ENCODE measurements around the gene CPNE7. TPM values are rescaled to one million over a fixed set of nuclear protein-coding genes. Genes with fewer than 3 reads are reported as not detected.
A peak's percentile ranks its signal among the peaks of the same experiment; 100 is the strongest.

CPNE7 gene
- total and polyA plus RNA-seq, 2 of the 8 experiments (the other 6 are each of a cell fraction or from before 2014, with no cell fraction given) = 10.0 to 23.7 TPM

DNA sequence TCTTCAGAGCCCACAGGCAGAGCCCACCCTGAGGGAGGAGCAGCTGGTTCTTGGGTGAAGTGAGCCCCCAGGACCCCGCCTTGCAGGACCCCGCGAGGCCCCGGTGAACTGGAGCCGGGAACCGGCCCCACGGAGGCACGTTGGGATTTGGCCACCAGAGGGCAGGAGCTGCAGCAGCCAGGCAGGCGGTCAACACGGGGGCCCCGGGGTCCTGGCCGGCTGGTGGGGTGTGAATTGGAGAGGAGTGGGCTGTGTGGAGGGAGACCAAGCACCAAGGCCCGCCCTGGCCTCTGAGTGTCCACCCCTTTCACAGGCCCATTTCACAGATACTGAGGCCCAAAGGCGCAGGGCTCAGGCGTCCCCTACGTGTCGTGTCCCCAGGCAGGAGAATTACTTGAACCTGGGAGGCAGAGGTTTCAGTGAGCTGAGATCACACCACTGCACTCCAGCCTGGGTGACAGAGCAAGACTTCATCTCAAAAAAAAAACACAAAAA lies 40.1 kb downstream of the CPNE7 start:
- FAIRE-seq (no peak), DNase-seq (ENCODE audit: low read depth in 1 of 2, low spot score in 2 of 2) (peak in 1 of 2 experiments; percentile 92)
- no peak overlapping the region for H3K56ac ChIP-seq (replicated peaks; ENCODE audit: insufficient read length, low read depth, low read length)
- H3K9me3 ChIP-seq (ENCODE audit: insufficient read depth in 2 of 2, low read depth in 1 of 2, low read length in 1 of 2) = no peaks in the 10 kb centered on the region
- H2BK15ac ChIP-seq (ENCODE audit: low read length) = peak overlapping the region; percentile 97; the same call in 1 of the 2 replicates
- ChIA-PET CTCF (ENCODE audit: partially characterized antibody) (interaction anchor here (1.0 to 5.1 kb wide), 22 partner anchors 8 to 474 kb away, joined by 3 to 56 read pairs (median 6); partner anchors contain the start of gene SPATA2L), POLR2A (ENCODE audit: partially characterized antibody) (interaction anchor here (0.6 to 3.5 kb wide), 9 partner anchors 13 to 85 kb away, joined by 3 to 21 read pairs (median 4); partner anchors contain the start of gene SPATA2L)
- no peaks in the 10 kb centered on the region; a peak in 2 of 7 replicates for H3K27me3 ChIP-seq (replicated peaks in 1 of 4; ENCODE audit: control insufficient read depth in 3 of 4, extremely low read depth in 1 of 4, insufficient read depth in 3 of 4, low read length in 3 of 4)
- H2BK20ac ChIP-seq (ENCODE audit: low read length) = no peak overlapping the region
- H3K4ac ChIP-seq (replicated peaks; ENCODE audit: insufficient read length, low read depth, low read length) = no peak overlapping the region
- H3K79me2 ChIP-seq (ENCODE audit: control insufficient read depth in 1 of 2, insufficient read depth in 2 of 2, low read length in 2 of 2) = no peaks in the 10 kb centered on the region
- 55% methylated on average over 17 of the region's 17 CpGs; no CpG with 5 or more reads in 1 of the 2 experiments for WGBS, 2 experiments (ENCODE audit: extremely low coverage in 1 of 2, insufficient coverage in 1 of 2, insufficient read length in 1 of 2, insufficient replicate concordance in 2 of 2, low coverage in 1 of 2, low lambda C conversion rate in 2 of 2, missing lambda C conversion rate in 1 of 2)
- H3K23ac ChIP-seq (ENCODE audit: insufficient read length) = no peak overlapping the region
- H3K79me1 ChIP-seq (ENCODE audit: low read depth, low read length) = no peaks in the 10 kb centered on the region; the same call in 1 of the 2 replicates
- H2BK12ac ChIP-seq (ENCODE audit: low read depth, low read length) = 0 out of 2 replicates have a peak overlapping the region, but pooled peaks have one; percentile 60
- H3K36me3 ChIP-seq (ENCODE audit: control insufficient read depth in 2 of 4, insufficient read depth in 4 of 4, low read length in 3 of 4) = no peaks in the 10 kb centered on the region
- H4K20me1 ChIP-seq (replicated peaks in 1 of 2; ENCODE audit: control insufficient read depth in 1 of 2, insufficient read depth in 2 of 2, low read length in 2 of 2) = no peaks in the 10 kb centered on the region
- no peak overlapping the region; the same call in 1 of the 2 replicates for H3K18ac ChIP-seq (ENCODE audit: extremely low read depth, low read length)
- no peak overlapping the region for H3K27ac ChIP-seq (ENCODE audit: low read depth, low read length)
- no peak overlapping the region for H3K9ac ChIP-seq (replicated peaks in 1 of 4; ENCODE audit: extremely low read depth in 1 of 4, low read depth in 3 of 4, low read length in 3 of 4)
- peaks cover 0 to 17% (median 5%) of the 10 kb centered on the region in 4 experiments; a peak in 5 of 7 replicates for H3K4me1 ChIP-seq (replicated peaks in 1 of 4; ENCODE audit: control insufficient read depth in 3 of 4, insufficient read depth in 4 of 4, low read length in 3 of 4)
- no peaks in the 10 kb centered on the region for H3K23me2 ChIP-seq (ENCODE audit: low read depth, low read length)
- peak overlapping the region; percentile 73 for H4K91ac ChIP-seq (replicated peaks; ENCODE audit: insufficient read length, low read length)
- no peak overlapping the region for H2AFZ ChIP-seq (ENCODE audit: low read length)
- H2AK5ac ChIP-seq (ENCODE audit: low read depth, low read length) = no peak overlapping the region
- no peak overlapping the region for H4K5ac ChIP-seq (ENCODE audit: insufficient read length, low read depth, low read length)
- H3K4me2 ChIP-seq (ENCODE audit: insufficient read depth in 1 of 2, low read depth in 2 of 2, low read length in 2 of 2) = no peak overlapping the region
- peak overlapping the region; percentile 24; the same call in 1 of the 2 replicates for H2BK5ac ChIP-seq (ENCODE audit: low read depth, low read length)
- H2BK120ac ChIP-seq (replicated peaks; ENCODE audit: low read depth, low read length) = no peak overlapping the region
- no peak overlapping the region for H3K4me3 ChIP-seq (ENCODE audit: extremely low read depth in 1 of 4, insufficient read depth in 2 of 4, low read depth in 3 of 4, low read length in 4 of 4)
- H3K14ac ChIP-seq (ENCODE audit: insufficient read length) = no peak overlapping the region
- H4K8ac ChIP-seq (ENCODE audit: extremely low read depth, insufficient read depth, low read length) = peak overlapping the region; percentile 38; the same call in 1 of the 2 replicates
- TF ChIP-seq GABPA (IDR thresholded peaks at IDR 0.05; ENCODE audit: borderline replicate concordance, insufficient read depth, low read length) = peak; percentile 71; the same call in 1 of the 2 replicates
- TF ChIP-seq RBBP5 (IDR thresholded peaks at IDR 0.05; ENCODE audit: borderline replicate concordance, low read depth, low read length) = no peak
- no peak for TF ChIP-seq SP1 (IDR thresholded peaks at IDR 0.05; ENCODE audit: low read depth, low read length)
- no peak for TF ChIP-seq CHD1 (IDR thresholded peaks at IDR 0.05; ENCODE audit: low read depth, low read length)
- no peak for TF ChIP-seq TAF7 (optimal IDR thresholded peaks at IDR 0.05; ENCODE audit: borderline replicate concordance, low read depth, low read length)
- TF ChIP-seq HDAC2 (IDR thresholded peaks at IDR 0.05; ENCODE audit: borderline replicate concordance in 1 of 2, low read depth in 2 of 2, low read length in 2 of 2) = no peak
- TF ChIP-seq SP4 (IDR thresholded peaks at IDR 0.05; ENCODE audit: low read length) = no peak
- TF ChIP-seq, protein P1, sequence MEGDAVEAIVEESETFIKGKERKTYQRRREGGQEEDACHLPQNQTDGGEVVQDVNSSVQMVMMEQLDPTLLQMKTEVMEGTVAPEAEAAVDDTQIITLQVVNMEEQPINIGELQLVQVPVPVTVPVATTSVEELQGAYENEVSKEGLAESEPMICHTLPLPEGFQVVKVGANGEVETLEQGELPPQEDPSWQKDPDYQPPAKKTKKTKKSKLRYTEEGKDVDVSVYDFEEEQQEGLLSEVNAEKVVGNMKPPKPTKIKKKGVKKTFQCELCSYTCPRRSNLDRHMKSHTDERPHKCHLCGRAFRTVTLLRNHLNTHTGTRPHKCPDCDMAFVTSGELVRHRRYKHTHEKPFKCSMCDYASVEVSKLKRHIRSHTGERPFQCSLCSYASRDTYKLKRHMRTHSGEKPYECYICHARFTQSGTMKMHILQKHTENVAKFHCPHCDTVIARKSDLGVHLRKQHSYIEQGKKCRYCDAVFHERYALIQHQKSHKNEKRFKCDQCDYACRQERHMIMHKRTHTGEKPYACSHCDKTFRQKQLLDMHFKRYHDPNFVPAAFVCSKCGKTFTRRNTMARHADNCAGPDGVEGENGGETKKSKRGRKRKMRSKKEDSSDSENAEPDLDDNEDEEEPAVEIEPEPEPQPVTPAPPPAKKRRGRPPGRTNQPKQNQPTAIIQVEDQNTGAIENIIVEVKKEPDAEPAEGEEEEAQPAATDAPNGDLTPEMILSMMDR (IDR thresholded peaks at IDR 0.05; ENCODE audit: control extremely low read depth in 1 of 3, insufficient read depth in 1 of 3, low read depth in 1 of 3, low read length in 3 of 3) = peak; percentile 72 to 90 (median 89)
- TF ChIP-seq TAF1 (IDR thresholded peaks at IDR 0.05; ENCODE audit: low read depth, low read length) = no peak

All from H1 (cell line).